Sciatic nerve (tissue), 2 donors: Measurements from ENCODE around the gene TAX1BP3. TPM values are rescaled to one million over a fixed set of nuclear protein-coding genes. Genes with fewer than 3 reads are reported as not detected.
A peak's percentile ranks its signal among the peaks of the same experiment; 100 is the strongest.

Source experiments
- ATAC-seq: fragments of 200-7000 bp; cut with Tn5 transposase; one replicate; pipeline ENCODE4 v1.9.1; 2020; ENCODE audit warnings: mild to moderate bottlenecking, moderate library complexity
- DNase-seq: peaks from one replicate; pipeline ENCODE4 v3.0.0-alpha.2; 2020; ENCODE audit warnings: low spot score
- intact Hi-C: fragments of 100-400 bp; cut with DNase I; formaldehyde crosslinking; loops from one replicate; pipeline ENCODE4 v1.14.2; 2022
- total RNA-seq: library from RNA; stranded (reverse); fragmentation: NEBNext Ultra II Directional; extraction: Animal tissue kit (Norgen Biotek cat#: 25700); gene quantifications from one replicate; pipeline ENCODE4 v1.2.1, GENCODE V29; 2021
- donor health status: DM: no; HTN: no; CAD: no.
- donor health status: DM: no; HTN: no; CAD: no.

The TAX1BP3 gene
- total RNA-seq, 1 donor from 2014 or later, result 168 TPM

DNA sequence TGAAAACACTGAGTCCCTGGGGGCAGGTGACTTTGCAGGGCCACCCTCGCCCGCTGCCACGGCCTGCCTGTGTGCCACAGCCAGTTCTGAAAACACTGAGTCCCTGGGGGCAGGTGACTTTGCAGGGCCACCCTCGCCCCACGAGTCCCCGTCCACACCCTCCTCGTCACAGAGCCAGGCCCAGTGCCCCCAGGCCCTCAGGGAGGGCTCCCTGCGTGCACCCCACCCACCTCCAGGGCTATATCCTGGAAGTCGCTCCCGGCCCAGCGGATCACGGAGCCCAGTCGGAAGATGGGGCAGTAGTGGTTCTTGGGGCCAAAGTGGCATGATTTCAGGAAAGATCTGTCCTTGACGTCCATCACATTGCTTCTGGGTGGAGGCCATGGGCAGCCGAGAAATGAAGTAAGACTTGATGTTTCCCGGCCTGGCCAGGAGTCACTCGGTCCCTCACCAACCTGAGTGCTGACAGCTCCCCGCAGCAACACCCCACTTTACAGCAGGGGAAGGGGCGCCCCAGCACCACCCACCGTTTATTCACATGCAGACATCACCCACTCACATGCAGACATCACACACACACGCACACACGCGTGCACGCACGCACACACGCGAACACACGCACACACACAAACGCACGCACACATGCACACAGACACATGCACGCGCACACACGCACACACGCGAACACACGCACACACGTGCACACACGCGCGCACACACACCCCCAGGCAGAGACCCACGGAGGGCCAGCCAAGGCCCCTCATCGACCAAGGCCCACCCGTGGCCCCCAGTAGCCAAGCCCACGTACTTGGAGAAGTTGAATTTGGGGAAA lies 21.1 kb upstream of the TAX1BP3 start:
- intact Hi-C loops, result no loop called here
- ATAC-seq, result peak; percentile 32
- DNase-seq, result no peak

DNA sequence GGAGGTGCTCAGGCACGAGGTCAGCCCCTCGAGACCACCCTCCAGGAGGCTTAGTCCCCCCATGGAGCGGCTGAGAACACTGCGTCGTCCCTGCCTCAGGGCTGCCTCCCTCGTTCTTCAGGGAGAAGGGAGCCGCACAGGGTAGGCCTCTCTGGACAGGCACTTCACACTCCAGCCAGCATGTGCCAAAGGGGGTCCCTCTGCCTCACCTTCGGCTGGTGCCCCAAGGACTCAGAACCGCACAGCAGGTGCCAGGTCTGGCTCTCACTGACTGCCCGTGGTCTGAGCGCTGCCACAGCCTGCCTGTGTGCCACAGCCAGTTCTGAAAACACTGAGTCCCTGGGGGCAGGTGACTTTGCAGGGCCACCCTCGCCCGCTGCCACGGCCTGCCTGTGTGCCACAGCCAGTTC lies 20.5 kb upstream of the TAX1BP3 start:
- peak; percentile 42 for ATAC-seq
- intact Hi-C loops, result no loop called here
- DNase-seq, result no peak

DNA sequence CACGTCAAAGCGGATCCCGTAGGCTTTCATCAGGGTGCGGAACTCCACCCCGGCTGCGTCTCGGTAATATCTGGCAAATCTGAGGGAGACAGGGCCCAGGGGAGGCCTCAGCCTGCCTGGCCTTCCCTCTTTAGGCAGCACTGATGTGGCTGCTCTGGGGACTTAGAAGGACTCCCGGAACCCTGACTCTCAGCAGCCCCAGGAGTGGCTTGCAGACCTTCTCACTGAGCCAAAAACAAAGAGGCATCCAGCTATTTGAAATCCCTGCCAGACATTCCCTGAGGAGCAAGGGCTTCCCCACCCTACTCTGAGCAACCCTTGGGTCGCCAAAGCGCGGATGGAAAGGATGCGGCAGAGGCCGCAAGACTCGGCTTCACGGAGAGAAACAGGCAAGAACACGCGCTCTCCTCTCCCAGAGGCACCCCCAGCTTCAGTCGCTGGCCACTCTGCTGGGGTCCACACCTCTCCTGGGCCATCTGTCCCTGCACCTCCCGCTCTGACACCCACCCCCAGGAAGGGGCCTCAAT lies 19.7 kb upstream of the TAX1BP3 start:
- intact Hi-C loops, result no loop called here
- no peak for ATAC-seq

DNA sequence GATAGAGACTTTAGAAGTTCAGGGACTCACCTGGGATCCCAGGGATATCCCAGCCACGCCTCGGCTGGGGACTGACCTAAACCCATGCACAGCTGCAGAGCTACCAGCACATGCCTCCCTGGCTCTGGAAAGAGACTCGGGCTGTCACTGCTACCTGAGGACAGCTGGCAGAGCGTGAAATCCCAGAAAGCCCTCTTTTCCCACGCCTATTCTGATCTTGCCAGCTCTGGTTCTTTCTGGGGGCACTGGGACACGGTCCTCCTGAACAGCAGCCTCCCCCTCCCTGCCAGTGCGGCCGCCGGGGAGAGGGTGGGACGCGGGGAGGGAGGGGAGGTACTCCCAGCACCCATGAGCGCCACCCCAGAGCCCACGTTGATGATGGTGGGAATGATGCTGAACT lies 16.8 kb upstream of the TAX1BP3 start:
- DNase-seq, result no peak
- ATAC-seq, result no peak
- intact Hi-C loops, result no loop called here

More for the DNA sequence above, 19.7 kb upstream of the TAX1BP3 start:
- DNase-seq, result no peak

DNA sequence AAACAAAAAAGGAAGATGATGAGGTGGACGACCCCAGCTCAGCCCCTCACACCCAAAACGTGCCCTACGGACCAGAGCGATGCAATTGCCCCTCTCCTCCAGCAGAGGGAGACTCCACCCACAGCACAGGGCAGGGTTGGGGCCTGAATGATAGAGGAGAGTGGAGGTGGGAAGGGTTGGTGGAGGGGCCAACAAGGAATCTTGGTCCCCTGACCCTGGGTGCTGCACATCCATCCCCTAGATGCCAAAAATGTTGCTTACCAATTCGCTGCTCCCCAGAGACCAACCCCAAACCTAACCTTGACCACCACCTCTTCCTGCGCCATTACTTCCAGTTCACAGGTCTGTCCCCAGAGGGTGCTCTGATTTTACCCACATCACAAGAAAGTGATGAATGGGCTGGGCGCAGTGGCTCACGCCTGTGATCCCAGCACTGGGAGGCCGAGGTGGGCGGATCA lies 14.7 kb upstream of the TAX1BP3 start:
- intact Hi-C loops, result no loop called here
- peak; percentile 71 for ATAC-seq
- DNase-seq, result no peak

DNA sequence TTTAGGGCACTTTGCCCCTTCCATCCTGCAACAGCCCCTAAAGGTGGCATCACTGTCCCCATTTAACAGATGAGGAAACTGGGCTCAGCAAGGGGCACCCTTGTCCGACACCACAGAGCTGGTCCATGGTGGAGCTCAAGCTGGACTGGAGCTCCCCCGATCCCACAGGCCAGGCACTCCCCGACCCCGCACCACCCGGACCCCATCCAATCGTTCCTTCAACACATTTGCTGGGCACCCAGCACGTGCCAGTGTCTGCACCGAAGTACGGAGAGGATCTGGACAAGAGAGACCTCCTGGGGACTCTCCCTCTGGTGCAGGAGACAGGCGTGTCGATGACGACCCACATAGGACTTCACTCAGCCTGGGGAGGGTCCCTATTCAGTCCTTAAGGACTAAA lies 13.7 kb upstream of the TAX1BP3 start:
- no peak for ATAC-seq
- intact Hi-C loops, result no loop called here

DNA sequence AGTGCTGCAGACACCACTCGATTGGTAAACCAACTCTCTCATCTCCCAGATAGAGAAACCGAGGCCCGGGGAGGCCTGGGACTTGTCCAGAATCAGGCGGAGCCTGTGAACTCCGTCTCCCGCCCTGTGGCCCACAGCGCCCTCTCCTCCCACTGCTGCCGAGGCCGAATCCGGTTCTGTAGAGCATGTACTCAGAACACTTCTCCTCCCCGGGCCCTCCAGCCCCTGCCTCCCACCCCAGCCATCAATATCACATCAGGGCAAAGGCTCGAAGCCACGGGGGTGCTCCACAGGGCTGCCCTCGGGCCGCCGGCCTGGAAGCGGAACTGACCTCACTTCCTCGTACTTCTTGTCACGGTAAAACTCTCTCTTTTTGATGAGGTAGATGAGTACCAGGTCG lies 13.2 kb upstream of the TAX1BP3 start:
- DNase-seq (no peak), ATAC-seq (no peak)
- intact Hi-C loops, result no loop called here

More for the DNA sequence above, 13.7 kb upstream of the TAX1BP3 start:
- DNase-seq, result no peak

DNA sequence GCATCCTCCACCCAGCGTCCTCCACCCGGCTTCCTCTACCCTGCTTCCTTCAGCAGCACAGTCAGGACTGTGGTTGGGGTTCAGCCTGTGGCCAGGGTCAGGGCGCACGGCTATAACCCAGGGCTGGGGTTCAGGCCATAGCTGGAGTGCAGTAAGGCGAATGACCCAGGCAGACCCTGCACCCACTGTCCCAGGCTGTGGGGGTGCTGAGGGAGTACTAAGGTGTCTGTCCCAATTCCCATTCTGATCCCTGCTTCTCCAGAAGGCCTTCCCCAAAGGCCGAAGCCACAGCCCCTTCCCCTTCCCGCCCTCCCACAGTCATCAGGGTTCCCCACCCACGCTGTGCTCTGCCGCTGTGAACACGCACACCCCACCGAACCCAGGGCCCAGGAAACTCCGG lies 12.7 kb upstream of the TAX1BP3 start:
- intact Hi-C loops, result no loop called here
- DNase-seq (no peak), ATAC-seq (no peak)

DNA sequence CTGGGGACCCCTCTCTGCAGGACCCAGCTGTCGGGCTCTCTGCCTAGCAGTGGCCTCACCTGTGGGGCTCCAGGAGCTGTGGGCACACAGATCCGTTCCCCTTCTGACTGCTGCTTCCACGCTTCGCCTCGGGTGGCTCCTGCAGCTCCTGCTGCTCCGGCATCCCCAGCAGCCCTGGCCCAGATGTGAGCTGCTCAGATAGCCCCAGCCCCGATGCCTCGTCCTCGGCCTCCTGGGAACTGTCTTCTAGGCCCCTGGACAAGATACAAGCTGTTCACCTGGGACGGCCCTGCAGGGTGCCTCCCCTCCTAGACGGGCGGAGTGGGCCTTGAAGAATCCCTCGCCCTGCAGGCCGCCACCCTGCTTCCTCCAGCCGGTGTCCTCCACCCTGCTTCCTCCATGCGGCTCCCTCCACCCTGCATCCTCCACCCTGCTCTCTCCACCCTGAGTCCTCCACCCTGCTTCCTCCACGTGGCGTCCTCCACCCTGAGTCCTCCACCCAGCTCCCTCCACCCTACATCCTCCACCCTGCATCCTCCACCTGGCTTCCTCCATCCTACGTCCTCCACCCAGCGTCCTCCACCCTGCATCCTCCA lies 11.3 kb upstream of the TAX1BP3 start:
- DNase-seq (no peak), ATAC-seq (no peak)
- intact Hi-C loops, result no loop called here

DNA sequence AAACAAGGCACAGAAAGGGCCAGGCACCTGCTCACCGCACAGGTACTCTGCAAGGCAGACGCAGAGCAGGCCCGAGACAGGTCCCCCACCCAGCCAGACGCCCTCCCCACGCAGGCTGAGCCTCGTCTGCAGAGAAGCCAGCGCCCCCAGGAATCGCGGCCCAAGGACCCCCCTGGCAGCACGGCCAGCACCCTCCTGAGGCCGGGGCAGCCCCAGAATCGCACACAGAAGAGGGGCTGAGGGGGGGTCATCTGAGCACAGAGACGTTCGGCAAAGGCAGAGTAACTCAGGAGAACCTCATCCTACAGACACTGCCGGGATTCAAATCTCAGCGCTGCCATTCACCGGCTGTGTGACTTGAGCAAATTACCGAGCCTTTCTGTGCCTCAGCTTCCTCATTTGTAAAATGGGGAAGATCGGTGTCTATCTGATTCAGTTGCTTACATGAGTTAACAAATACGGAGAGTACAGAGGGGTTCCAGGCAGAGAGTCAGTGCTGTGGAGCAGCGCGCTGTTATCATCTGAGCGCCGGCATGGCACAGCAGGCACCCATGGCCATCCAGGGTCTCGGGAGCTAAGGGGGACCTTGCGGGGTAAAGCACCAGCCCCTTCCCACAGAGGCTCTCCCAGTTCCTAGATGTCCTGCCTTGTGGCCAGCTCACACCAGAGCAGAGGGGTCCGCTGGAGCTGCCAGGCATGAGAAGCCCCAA lies 10.6 kb upstream of the TAX1BP3 start:
- intact Hi-C loops, result no loop called here
- DNase-seq (no peak), ATAC-seq (peak; percentile 9)

DNA sequence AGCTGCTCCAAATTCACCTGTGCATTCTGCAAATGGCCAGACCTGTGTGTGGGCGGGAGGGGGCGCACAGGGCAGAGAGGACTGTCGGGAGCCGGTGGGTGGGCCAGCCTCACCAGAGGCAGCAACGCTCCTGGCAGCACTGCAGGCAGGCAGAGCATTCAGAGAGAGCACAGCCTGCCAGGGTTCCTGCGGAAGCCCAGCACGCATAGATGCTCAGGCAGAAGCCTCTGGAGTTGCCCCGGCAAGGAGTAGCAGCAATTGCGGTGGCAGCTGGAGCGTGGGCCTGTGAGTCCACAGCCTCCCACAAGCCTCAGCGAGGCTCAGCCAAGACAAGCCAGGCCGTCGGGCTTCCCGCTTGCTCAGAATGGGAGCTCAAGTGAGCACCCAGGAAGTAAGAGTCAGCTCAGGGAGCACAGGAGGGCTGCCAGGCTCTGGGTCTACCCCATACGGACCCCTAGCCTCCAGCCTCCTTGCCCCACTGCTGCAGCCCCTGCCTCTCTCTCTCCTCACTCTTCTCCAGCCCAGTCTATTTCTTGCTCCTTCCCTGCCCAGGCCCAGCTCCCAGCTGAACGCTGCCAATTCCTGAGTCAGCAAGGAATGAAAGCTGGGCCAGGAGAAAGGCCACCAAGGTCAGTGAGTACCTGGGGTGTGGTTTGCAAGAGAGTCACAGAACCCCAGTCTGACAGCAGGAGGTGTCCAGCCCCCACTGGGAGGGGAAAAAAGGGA lies 9.9 kb upstream of the TAX1BP3 start:
- ATAC-seq (no peak), DNase-seq (no peak)
- intact Hi-C loops, result no loop called here

DNA sequence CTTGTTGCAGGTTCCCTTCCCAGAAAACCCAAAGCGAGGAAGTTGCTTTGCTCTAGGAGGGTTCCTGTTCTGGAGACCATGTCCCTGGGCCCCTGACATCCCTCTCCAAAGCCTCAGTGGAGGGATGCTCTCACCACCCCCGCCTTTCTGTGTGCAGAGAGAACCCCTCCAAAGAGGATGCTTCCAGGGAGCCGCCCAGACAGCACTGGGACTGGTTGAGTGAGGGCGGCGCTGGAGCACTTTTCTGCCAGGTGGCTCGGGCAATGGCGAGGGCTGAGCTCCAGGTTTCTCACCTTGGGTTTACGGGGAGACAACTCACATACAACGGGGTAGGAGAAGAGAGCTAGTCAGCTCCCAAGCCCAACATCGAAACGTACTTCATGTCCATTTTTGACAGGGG lies 7.5 kb upstream of the TAX1BP3 start:
- ATAC-seq (no peak), DNase-seq (no peak)
- intact Hi-C loops, result no loop called here

DNA sequence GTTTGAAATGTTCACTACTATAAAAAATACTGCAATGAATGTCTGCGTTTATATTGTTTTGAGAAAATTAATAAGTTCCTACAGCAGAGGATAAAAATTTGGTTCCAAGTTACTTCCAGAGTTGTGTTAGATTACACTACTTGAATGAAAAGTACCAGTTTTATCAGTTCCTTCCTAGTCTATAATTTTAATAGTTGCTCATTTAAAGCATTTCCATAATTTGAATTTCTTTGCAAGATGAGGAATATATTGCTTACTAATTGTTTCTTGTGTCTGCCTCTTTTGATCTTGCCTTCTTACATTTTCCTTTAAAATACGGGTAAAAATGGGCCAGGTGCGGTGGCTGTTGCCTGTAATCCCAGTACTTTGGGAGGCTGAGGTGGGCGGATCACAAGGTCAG lies 4.2 kb upstream of the TAX1BP3 start:
- intact Hi-C loops, result no loop called here
- ATAC-seq, result no peak
- DNase-seq, result no peak

DNA sequence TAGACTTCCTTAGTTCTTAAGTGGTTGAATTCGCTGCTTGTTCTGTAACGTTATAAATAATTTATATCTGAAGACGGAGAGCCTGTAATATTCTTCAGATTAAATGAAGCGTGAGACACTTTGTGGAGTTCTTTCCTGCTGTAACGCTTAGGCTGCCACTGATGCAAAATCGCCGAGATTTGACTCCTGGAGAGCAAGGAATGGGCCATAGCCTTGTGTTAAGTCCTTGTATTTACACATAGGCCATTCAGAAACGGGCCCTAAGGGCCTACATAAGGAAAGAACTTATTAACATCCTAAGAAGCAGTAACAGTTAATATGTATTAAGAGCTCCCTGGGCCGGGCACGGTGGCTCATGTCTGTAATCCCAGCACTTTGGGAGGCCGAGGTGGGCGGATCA lies 1.2 kb upstream of the TAX1BP3 start:
- ATAC-seq (no peak), DNase-seq (no peak)
- intact Hi-C loops, result no loop called here

DNA sequence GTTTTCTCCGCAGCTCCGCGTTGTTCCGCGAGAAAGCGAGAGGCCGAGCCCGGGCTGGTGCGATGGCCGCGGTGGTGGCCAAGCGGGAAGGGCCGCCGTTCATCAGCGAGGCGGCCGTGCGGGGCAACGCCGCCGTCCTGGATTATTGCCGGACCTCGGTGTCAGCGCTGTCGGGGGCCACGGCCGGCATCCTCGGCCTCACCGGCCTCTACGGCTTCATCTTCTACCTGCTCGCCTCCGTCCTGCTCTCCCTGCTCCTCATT lies 638 bp upstream of the TAX1BP3 start:
- intact Hi-C loops, result no loop called here
- DNase-seq (no peak), ATAC-seq (no peak)

DNA sequence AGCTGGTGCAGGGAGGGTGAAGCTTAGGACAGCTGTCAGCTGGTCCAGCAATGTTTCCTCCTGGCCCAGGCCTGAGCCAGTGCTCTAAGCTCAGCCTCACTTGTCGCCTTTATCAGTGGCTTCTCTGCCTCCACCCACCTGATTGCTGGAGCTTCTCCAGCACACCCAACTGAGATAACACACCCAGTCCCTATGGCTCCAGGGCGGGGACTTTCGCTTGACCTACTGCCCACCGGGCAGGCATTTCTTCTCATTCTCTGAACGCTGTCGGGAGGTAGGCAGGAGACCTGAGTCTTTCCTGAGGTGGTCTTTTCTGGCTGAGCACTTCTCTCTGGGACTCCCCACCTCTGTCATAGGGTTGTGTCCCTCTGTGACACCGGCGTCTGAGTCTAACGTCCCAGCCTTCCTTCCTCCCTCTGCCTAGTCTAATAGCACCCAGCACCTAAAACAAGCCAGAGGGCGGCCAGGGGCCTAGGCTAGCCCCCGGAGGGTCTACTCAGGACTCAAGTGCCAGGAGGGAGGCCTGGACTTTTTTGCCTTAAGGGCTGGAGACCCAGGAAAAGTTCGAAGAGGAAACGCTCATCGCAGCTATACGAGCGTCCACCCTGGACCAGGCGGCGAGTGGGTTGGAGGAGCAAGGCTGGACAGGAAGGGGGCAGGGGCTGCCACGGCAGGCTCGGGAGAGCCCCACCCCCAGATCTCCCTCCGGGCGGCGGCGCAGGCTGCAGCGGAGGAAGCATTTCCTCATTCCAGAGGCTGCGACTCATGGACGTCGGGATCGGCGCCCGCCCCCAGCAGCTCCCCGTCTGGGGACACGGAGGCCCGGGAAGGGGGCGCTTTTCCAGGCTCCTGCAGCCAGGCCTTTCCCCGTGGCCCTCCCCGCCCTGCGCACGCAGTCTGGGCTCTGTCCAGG lies 756 bp downstream of the TAX1BP3 start:
- peak; percentile 94 for DNase-seq
- peak; percentile 89 for ATAC-seq
- intact Hi-C loops, result no loop called here

DNA sequence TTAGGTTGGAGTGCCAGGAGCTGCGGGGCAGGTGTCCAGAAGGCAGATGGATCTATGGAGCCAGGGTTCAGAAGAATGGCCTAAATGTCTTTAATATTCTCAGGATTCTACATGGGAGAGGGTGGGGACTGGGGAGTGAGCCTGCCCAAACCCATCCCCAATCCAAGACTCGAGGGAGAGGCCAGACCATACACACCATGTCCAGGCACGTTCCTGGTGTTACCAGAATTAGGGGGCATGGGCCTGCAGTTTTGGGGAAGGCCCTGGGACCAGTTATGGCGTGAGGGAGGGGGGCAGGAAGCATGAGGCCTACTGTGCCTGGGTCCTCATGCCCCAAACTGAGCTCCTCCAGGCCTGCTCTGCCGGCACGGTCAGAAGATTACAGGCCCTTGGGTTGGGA lies 1.9 kb downstream of the TAX1BP3 start:
- no peak for DNase-seq
- ATAC-seq, result no peak
- intact Hi-C loops, result no loop called here

DNA sequence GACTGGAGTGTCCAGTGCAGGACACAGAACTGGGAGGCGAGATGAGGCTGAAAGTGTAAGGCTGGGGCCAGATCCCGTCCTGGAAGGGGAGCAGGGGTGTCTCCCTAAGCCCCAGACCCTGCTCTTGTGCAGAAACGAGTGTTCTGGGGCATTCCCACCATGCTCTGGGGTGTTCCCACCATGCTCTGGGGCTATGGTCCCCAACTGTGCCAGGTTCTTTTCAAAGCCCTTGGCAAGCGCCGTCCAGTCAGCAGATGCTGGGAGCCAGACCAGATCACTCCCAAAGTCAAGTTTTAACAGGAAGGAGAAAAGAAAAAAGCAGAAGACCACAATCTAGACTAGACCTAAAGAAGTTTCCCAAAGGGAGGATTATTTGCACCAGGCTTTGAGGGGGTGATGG lies 2.5 kb downstream of the TAX1BP3 start:
- ATAC-seq, result no peak

More for the DNA sequence above, 2.5 kb downstream of the TAX1BP3 start:
- no peak for DNase-seq
- intact Hi-C loops, result no loop called here
